ENCODE results near the gene PNLIPRP3. TPM values are rescaled to one million over a fixed set of nuclear protein-coding genes. Genes with fewer than 3 reads are reported as not detected.
"Not testable (repeated sequence)": the region's sequence is repeated elsewhere in the genome, so short reads cannot be mapped to it uniquely, and the experiment has no call there.

The PNLIPRP3 gene
- total RNA-seq, 1 donor from 2014 or later = not detected

GRCh38 chr10:116385994-116386809 is 41.4 kb upstream of the PNLIPRP3 start:
- Histone ChIP-seq H3K27me3 (no peaks in the 10 kb centered on the region), H3F3A (ENCODE audit: low read depth) (no peaks in the 10 kb centered on the region), H3K9ac (no peak overlapping the region), H3K27ac (no peak overlapping the region), H3K4me2 (no peak overlapping the region), H3K79me2 (ENCODE audit: low read depth) (no peaks in the 10 kb centered on the region), H3K9me3 (ENCODE audit: low read depth) (no peaks in the 10 kb centered on the region), H3K4me1 (no peaks in the 10 kb centered on the region), H3K36me3 (no peaks in the 10 kb centered on the region), H3K4me3 (no peak overlapping the region), H2AFZ (replicated peaks) (no peak overlapping the region), H4K20me1 (ENCODE audit: low read depth) (no peaks in the 10 kb centered on the region)
- H3K4me1 Mint-ChIP-seq = no peaks in the 10 kb centered on the region
- no peak overlapping the region for H3K4me3 Mint-ChIP-seq
- peak; percentile 58 for DNase-seq (ENCODE audit: low spot score)
- no peaks in the 10 kb centered on the region for H3K36me3 Mint-ChIP-seq
- no peaks in the 10 kb centered on the region for H3K9me3 Mint-ChIP-seq
- H3K27ac Mint-ChIP-seq = no peak overlapping the region
- no peaks in the 10 kb centered on the region for H3K27me3 Mint-ChIP-seq (ENCODE audit: insufficient read depth, low read depth)
- TF ChIP-seq EZH2phosphoT487 (IDR thresholded peaks at IDR 0.05) (no peak), CTCF (IDR thresholded peaks at IDR 0.05) (peak; percentile 71)

- H3K27ac Mint-ChIP-seq; H3K27me3 ChIP-seq; H3K27ac ChIP-seq; H3K4me1 ChIP-seq; H3K36me3 Mint-ChIP-seq; H3K4me3 Mint-ChIP-seq; H3K4me1 Mint-ChIP-seq; H3K4me3 ChIP-seq; H4K20me1 ChIP-seq (ENCODE audit: low read depth); H3K9me3 Mint-ChIP-seq; H3K9ac ChIP-seq; DNase-seq (ENCODE audit: low spot score); H3K4me2 ChIP-seq; H2AFZ ChIP-seq (replicated peaks); H3K27me3 Mint-ChIP-seq (ENCODE audit: insufficient read depth, low read depth); H3F3A ChIP-seq (ENCODE audit: low read depth); H3K36me3 ChIP-seq; H3K9me3 ChIP-seq (ENCODE audit: low read depth); H3K79me2 ChIP-seq (ENCODE audit: low read depth): not testable (repeated sequence)
These were observed 34.3 kb upstream of the PNLIPRP3 start for GRCh38 chr10:116393246-116393831.

GRCh38 chr10:116395223-116395985 is 32.2 kb upstream of the PNLIPRP3 start:
- no peaks in the 10 kb centered on the region for H3K9me3 ChIP-seq (ENCODE audit: low read depth)
- H3K36me3 ChIP-seq = no peaks in the 10 kb centered on the region
- no peaks in the 10 kb centered on the region for H3K27me3 ChIP-seq
- no peak overlapping the region for H3K27ac Mint-ChIP-seq
- TF ChIP-seq EZH2phosphoT487 (IDR thresholded peaks at IDR 0.05) = no peak
- no peak for TF ChIP-seq CTCF (IDR thresholded peaks at IDR 0.05)
- TF ChIP-seq EZH2 (IDR thresholded peaks at IDR 0.05) = no peak
- H3K27ac ChIP-seq = no peak overlapping the region
- no peaks in the 10 kb centered on the region for H4K20me1 ChIP-seq (ENCODE audit: low read depth)
- no peak overlapping the region for H2AFZ ChIP-seq (replicated peaks)
- H3K4me3 ChIP-seq = no peak overlapping the region
- H3K9me3 Mint-ChIP-seq = peaks cover 9% of the 10 kb centered on the region
- H3K4me2 ChIP-seq = no peak overlapping the region
- DNase-seq (ENCODE audit: low spot score) = no peak
- no peak overlapping the region for H3K4me3 Mint-ChIP-seq
- H3F3A ChIP-seq (ENCODE audit: low read depth) = no peaks in the 10 kb centered on the region
- H3K79me2 ChIP-seq (ENCODE audit: low read depth) = no peaks in the 10 kb centered on the region
- no peaks in the 10 kb centered on the region for H3K36me3 Mint-ChIP-seq
- peaks cover 8% of the 10 kb centered on the region for H3K27me3 Mint-ChIP-seq (ENCODE audit: insufficient read depth, low read depth)
- no peaks in the 10 kb centered on the region for H3K4me1 ChIP-seq
- peaks cover 9% of the 10 kb centered on the region for H3K4me1 Mint-ChIP-seq
- H3K9ac ChIP-seq = no peak overlapping the region
